Osteoblast (primary cell): ENCODE results near the gene WDSUB1. TPM values are rescaled to one million over a fixed set of nuclear protein-coding genes. Genes with fewer than 3 reads are reported as not detected.

Experiments used
- DNase-seq: peaks from one replicate; pipeline ENCODE4 v3.0.0; 2011; ENCODE audit warnings: low spot score, mixed read lengths; ENCODE audit not compliant: insufficient read length; ENCODE audit errors: missing footprints
- H2AFZ ChIP-seq: 2 replicates; pipeline ENCODE4 v1.6.0; 2011; ENCODE audit warnings: mild to moderate bottlenecking, low read length
- H3K27ac ChIP-seq: 2 replicates; pipeline ENCODE4 v1.5.1; 2011; ENCODE audit warnings: mild to moderate bottlenecking, low read depth, low read length, moderate library complexity
- H3K27me3 ChIP-seq: 2 replicates; pipeline ENCODE4 v1.6.0; 2012; ENCODE audit warnings: mild to moderate bottlenecking, control low read depth, inconsistent platforms, low read length, moderate library complexity; ENCODE audit not compliant: insufficient read depth
- H3K36me3 ChIP-seq: 2 replicates; pipeline ENCODE4 v1.5.1; 2011; ENCODE audit warnings: mild to moderate bottlenecking, low read length, control low read depth, moderate library complexity; ENCODE audit not compliant: insufficient read depth
- H3K4me1 ChIP-seq: 2 replicates; pipeline ENCODE4 v1.5.1; 2011; ENCODE audit warnings: mild to moderate bottlenecking, low read length, control low read depth, moderate library complexity; ENCODE audit not compliant: insufficient read depth
- H3K4me2 ChIP-seq: 2 replicates; pipeline ENCODE4 v1.6.0; 2011; ENCODE audit warnings: mild to moderate bottlenecking, low read length; ENCODE audit not compliant: insufficient read depth
- H3K4me3 ChIP-seq: fragments of 200-600 bp; sonication (generic); 3 replicates; pipeline ENCODE4 v1.5.1; 2012; ENCODE audit warnings: mild to moderate bottlenecking, low read length, inconsistent platforms; ENCODE audit not compliant: insufficient read depth
- H3K79me2 ChIP-seq: 2 replicates; pipeline ENCODE4 v1.6.0; 2012; ENCODE audit warnings: mild to moderate bottlenecking, low read length, control low read depth, inconsistent platforms; ENCODE audit not compliant: insufficient read depth
- H3K9me3 ChIP-seq: 2 replicates; pipeline ENCODE4 v1.5.1; 2011; ENCODE audit warnings: low read depth, low read length, control low read depth
- H4K20me1 ChIP-seq: 2 replicates; pipeline ENCODE4 v1.6.0; 2012; ENCODE audit warnings: mild to moderate bottlenecking, low read length, control low read depth; ENCODE audit not compliant: insufficient read depth
- CTCF ChIP-seq: IDR thresholded peaks from 2 replicates; pipeline ENCODE4 v1.5.1; 2011; ENCODE audit warnings: mild to moderate bottlenecking, low read depth, low read length, moderate library complexity; ENCODE audit errors: extremely low read depth
- total RNA-seq: library from RNA; depleted of rRNA; stranded (reverse); fragments of >200 nt; gene quantifications from 2 replicates; pipeline ENCODE4 v1.2.3, GENCODE V29; 2012

Gene WDSUB1
- total RNA-seq, 1 donor: 13.8 TPM

DNA sequence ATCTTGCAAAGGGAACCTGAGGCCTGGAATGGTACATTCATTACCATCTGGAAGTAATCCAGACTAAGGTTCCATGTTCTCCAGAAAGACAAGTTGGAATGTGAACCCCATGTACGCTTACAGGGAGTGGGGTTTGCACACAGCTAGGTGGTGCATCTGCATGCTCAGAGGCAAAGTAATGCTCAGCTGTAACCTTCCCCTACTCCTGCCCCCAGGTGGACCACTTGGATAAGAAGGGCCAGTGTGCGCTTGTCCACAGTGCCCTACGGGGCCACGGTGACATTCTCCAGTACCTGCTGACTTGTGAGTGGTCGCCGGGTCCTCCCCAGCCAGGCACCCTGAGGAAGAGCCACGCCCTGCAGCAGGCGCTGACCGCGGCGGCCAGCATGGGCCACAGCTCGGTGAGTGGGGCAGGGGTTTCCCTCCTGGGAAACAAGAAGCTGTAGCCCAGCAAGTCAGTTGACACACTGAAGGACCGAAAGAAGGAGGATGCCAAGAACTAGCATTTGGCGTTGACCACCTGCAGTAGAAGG is 90.0 kb downstream of the WDSUB1 start:
- DNase-seq: no peak
- no peak overlapping the region for H2AFZ ChIP-seq
- peaks cover 8% of the 10 kb centered on the region for H3K4me1 ChIP-seq
- peaks cover 42% of the 10 kb centered on the region for H3K36me3 ChIP-seq
- H3K4me2 ChIP-seq: no peak overlapping the region
- no peaks in the 10 kb centered on the region for H4K20me1 ChIP-seq
- H3K4me3 ChIP-seq: no peak overlapping the region
- H3K9me3 ChIP-seq: no peaks in the 10 kb centered on the region
- TF ChIP-seq CTCF: no peak
- H3K27me3 ChIP-seq: no peaks in the 10 kb centered on the region
- H3K27ac ChIP-seq: no peak overlapping the region
- H3K79me2 ChIP-seq: no peaks in the 10 kb centered on the region

GRCh38 chr2:159195697-159196096 is 90.8 kb downstream of the WDSUB1 start:
- H3K36me3 ChIP-seq: peaks cover 42% of the 10 kb centered on the region
- TF ChIP-seq CTCF: no peak
- H2AFZ ChIP-seq: no peak overlapping the region
- no peak overlapping the region for H3K27ac ChIP-seq
- H3K79me2 ChIP-seq: no peaks in the 10 kb centered on the region
- no peaks in the 10 kb centered on the region for H3K9me3 ChIP-seq
- no peak overlapping the region for H3K4me2 ChIP-seq
- no peak for DNase-seq
- H3K27me3 ChIP-seq: no peaks in the 10 kb centered on the region
- H3K4me1 ChIP-seq: peaks cover 8% of the 10 kb centered on the region
- no peaks in the 10 kb centered on the region for H4K20me1 ChIP-seq
- no peak overlapping the region for H3K4me3 ChIP-seq

- no peaks in the 10 kb centered on the region for H3K4me1 ChIP-seq
- H3K4me2 ChIP-seq: no peak overlapping the region
- no peak overlapping the region for H2AFZ ChIP-seq
- TF ChIP-seq CTCF: no peak
- H3K36me3 ChIP-seq: peaks cover 37% of the 10 kb centered on the region
- DNase-seq: no peak
- no peaks in the 10 kb centered on the region for H4K20me1 ChIP-seq
- no peaks in the 10 kb centered on the region for H3K79me2 ChIP-seq
- H3K4me3 ChIP-seq: no peak overlapping the region
- no peak overlapping the region for H3K27ac ChIP-seq
- no peaks in the 10 kb centered on the region for H3K9me3 ChIP-seq
- no peaks in the 10 kb centered on the region for H3K27me3 ChIP-seq
Measured at GRCh38 chr2:159194241-159194640, 92.3 kb downstream of the WDSUB1 start.

- Histone ChIP-seq H3K4me2 (no peak overlapping the region), H3K9me3 (no peaks in the 10 kb centered on the region), H3K27me3 (no peaks in the 10 kb centered on the region), H3K4me1 (no peaks in the 10 kb centered on the region), H3K27ac (no peak overlapping the region), H3K79me2 (no peaks in the 10 kb centered on the region), H4K20me1 (no peaks in the 10 kb centered on the region), H3K36me3 (peaks cover 33% of the 10 kb centered on the region), H2AFZ (no peak overlapping the region), H3K4me3 (no peak overlapping the region)
- DNase-seq: no peak
- no peak for TF ChIP-seq CTCF
Measured at GRCh38 chr2:159193791-159194190, 92.7 kb downstream of the WDSUB1 start.
